ENCODE data around the gene CYYR1. TPM values are rescaled to one million over a fixed set of nuclear protein-coding genes. Genes with fewer than 3 reads are reported as not detected.

Gene CYYR1
- total RNA-seq, 1 experiment from 2014 or later: 13.6 TPM

GRCh38 chr21:26505211-26505610, 67.9 kb downstream of the CYYR1 start:
- H3K79me2 ChIP-seq (ENCODE audit: insufficient read depth, low read length): no peaks in the 10 kb centered on the region
- H3K27ac ChIP-seq (ENCODE audit: insufficient read length, low read depth, low read length): no peak overlapping the region
- H3K4me2 ChIP-seq (ENCODE audit: insufficient read depth, insufficient read length, low read length): no peak overlapping the region
- no peaks in the 10 kb centered on the region for H3K27me3 ChIP-seq (ENCODE audit: insufficient read depth, low read length)
- no peak for TF ChIP-seq CTCF (conservative IDR thresholded peaks at IDR 0.05)
- no peaks in the 10 kb centered on the region for H3K79me1 ChIP-seq (ENCODE audit: insufficient read depth, low read depth, low read length, poor library complexity, severe bottlenecking)
- H3K23me2 ChIP-seq (ENCODE audit: insufficient read length, low read depth, low read length, poor library complexity, severe bottlenecking): no peaks in the 10 kb centered on the region
- Mint-ChIP-seq H3K4me3 (no peak overlapping the region), H3K27me3 (ENCODE audit: low read depth) (no peaks in the 10 kb centered on the region), H3K9me3 (no peaks in the 10 kb centered on the region; a peak in 1 of 5 replicates), H3K27ac (no peak overlapping the region), H3K36me3 (ENCODE audit: insufficient read depth in 1 of 3, low read depth in 3 of 3) (peaks cover 0 to 5% (median 4%) of the 10 kb centered on the region in 3 experiments; a peak in 2 of 7 replicates), H3K4me1 (no peaks in the 10 kb centered on the region)
- H3K4me1 ChIP-seq (ENCODE audit: insufficient read depth, low read length): no peaks in the 10 kb centered on the region
- H3K56ac ChIP-seq (ENCODE audit: insufficient read length, low read depth, low read length): no peak overlapping the region
- H3K9me3 ChIP-seq (ENCODE audit: control insufficient read depth, low read depth, low read length): no peaks in the 10 kb centered on the region
- H4K8ac ChIP-seq (replicated peaks; ENCODE audit: insufficient read length, low read depth, low read length): no peak overlapping the region
- H3K9ac ChIP-seq (ENCODE audit: extremely low read depth, insufficient read length, low read length): no peak overlapping the region
- no peak overlapping the region for H2BK15ac ChIP-seq (ENCODE audit: low read depth, low read length)
- no peak overlapping the region for H2BK120ac ChIP-seq (ENCODE audit: low read depth, low read length, poor library complexity, severe bottlenecking)
- no peak overlapping the region for H3K18ac ChIP-seq (ENCODE audit: insufficient read length, low read depth, low read length)
- H2AFZ ChIP-seq (ENCODE audit: low read length): no peak overlapping the region
- H2BK5ac ChIP-seq (ENCODE audit: insufficient read length, low read length): no peak overlapping the region
- H4K5ac ChIP-seq (ENCODE audit: insufficient read length, low read depth, low read length): no peak overlapping the region
- no peak overlapping the region for H2BK12ac ChIP-seq (ENCODE audit: insufficient read length, low read depth, low read length)
- H2AK5ac ChIP-seq (ENCODE audit: insufficient read length, low read length): no peak overlapping the region
- no peak overlapping the region for H3K4ac ChIP-seq (ENCODE audit: low read depth, low read length)
- no peaks in the 10 kb centered on the region for H4K20me1 ChIP-seq (ENCODE audit: control insufficient read depth, insufficient read depth, insufficient read length)
- H3T11ph ChIP-seq (ENCODE audit: low read length): no peak overlapping the region
- no peak overlapping the region for H3K14ac ChIP-seq (ENCODE audit: insufficient read depth, low read length)
- WGBS (ENCODE audit: extremely low coverage, insufficient read length, low lambda C conversion rate): no CpG with 5 or more reads among the region's 1 CpG
- no peak for DNase-seq
- no peak overlapping the region for H3K23ac ChIP-seq (ENCODE audit: insufficient read length, low read depth, low read length)
- no peak overlapping the region for H2BK20ac ChIP-seq (ENCODE audit: low read depth, low read length, poor library complexity, severe bottlenecking)
- no peak overlapping the region for H4K91ac ChIP-seq (ENCODE audit: insufficient read length, low read depth, low read length)
